HT1080 (cell line): ENCODE results near the gene SPDYE17. TPM values are rescaled to one million over a fixed set of nuclear protein-coding genes. Genes with fewer than 3 reads are reported as not detected.
"Not testable (repeated sequence)": the region's sequence is repeated elsewhere in the genome, so short reads cannot be mapped to it uniquely, and the experiment has no call there.

Source experiments
- DNase-seq: peaks from one replicate; pipeline ENCODE4 v3.0.0-alpha.2; 2015; ENCODE audit warnings: low read depth
- polyA plus RNA-seq, 2 experiments: library from polyadenylated mRNA; depleted of rRNA; stranded (reverse); fragments of >200 nt; gene quantifications; 2 replicates each; pipeline ENCODE4 v1.2.3, GENCODE V29; 2015
- total RNA-seq: library from RNA; depleted of rRNA; stranded (reverse); fragments of >200 nt; shearing (Covaris generic); gene quantifications from 2 replicates; pipeline ENCODE4 v1.2.3, GENCODE V29; 2014; rRNA removed

The SPDYE17 gene
- not detected in 2 replicates for total RNA-seq
- not detected in 2 replicates for polyA plus RNA-seq (2015; cell fraction: cytosol; rRNA removed)
- polyA plus RNA-seq (2015; cell fraction: nucleus; rRNA removed) = not detected in 2 replicates

GRCh38 chr7:77032261-77032660 lies at the start of gene SPDYE17:
TSS of gene SPDYE17 (minus strand) at chr7:77032361. CDS start at chr7:77030570, 1,791 bp downstream.
- not testable (repeated sequence) for DNase-seq

GRCh38 chr7:77080236-77080635 lies 48.1 kb upstream of the SPDYE17 start:
- DNase-seq = not testable (repeated sequence)

- DNase-seq = peak; percentile 52
Measured at GRCh38 chr7:77079624-77080023, 47.5 kb upstream of the SPDYE17 start.

GRCh38 chr7:77079112-77079511 lies 47.0 kb upstream of the SPDYE17 start:
- DNase-seq = not testable (repeated sequence)

GRCh38 chr7:77077060-77077459 lies 44.9 kb upstream of the SPDYE17 start:
- not testable (repeated sequence) for DNase-seq

- peak; percentile 31 for DNase-seq
Measured at GRCh38 chr7:77074786-77075396, 42.7 kb upstream of the SPDYE17 start.

- DNase-seq = not testable (repeated sequence)
Measured at GRCh38 chr7:77071108-77071507, 38.9 kb upstream of the SPDYE17 start.

GRCh38 chr7:77065869-77066268 lies 33.7 kb upstream of the SPDYE17 start:
- DNase-seq = not testable (repeated sequence)

GRCh38 chr7:77063732-77064131 lies 31.6 kb upstream of the SPDYE17 start:
- DNase-seq = not testable (repeated sequence)

GRCh38 chr7:77062557-77062956 lies 30.4 kb upstream of the SPDYE17 start, which contains the start of gene SPDYE18:
TSS of gene SPDYE18 (minus strand) at chr7:77062558. CDS start at chr7:77060512, 2,046 bp downstream.
- DNase-seq = not testable (repeated sequence)

- not testable (repeated sequence) for DNase-seq
Measured at GRCh38 chr7:77026349-77026748, 5.8 kb downstream of the SPDYE17 start.

GRCh38 chr7:77010074-77010680 lies 22.0 kb downstream of the SPDYE17 start:
- peak; percentile 85 for DNase-seq

- DNase-seq = not testable (repeated sequence)
Measured at GRCh38 chr7:77008000-77008399, 24.2 kb downstream of the SPDYE17 start.

GRCh38 chr7:77006127-77007110 lies 25.7 kb downstream of the SPDYE17 start:
- DNase-seq = not testable (repeated sequence)

GRCh38 chr7:77005461-77006057 lies 26.6 kb downstream of the SPDYE17 start:
- not testable (repeated sequence) for DNase-seq

- not testable (repeated sequence) for DNase-seq
Measured at GRCh38 chr7:77004151-77004550, 28.0 kb downstream of the SPDYE17 start.

- not testable (repeated sequence) for DNase-seq
Measured at GRCh38 chr7:77003241-77003640, 28.9 kb downstream of the SPDYE17 start.

- not testable (repeated sequence) for DNase-seq
Measured at GRCh38 chr7:77002678-77003233, 29.4 kb downstream of the SPDYE17 start.

GRCh38 chr7:77002104-77002503 lies 30.1 kb downstream of the SPDYE17 start:
- not testable (repeated sequence) for DNase-seq

- DNase-seq = not testable (repeated sequence)
Measured at GRCh38 chr7:76999474-77000107, 32.6 kb downstream of the SPDYE17 start.
